Measurements from ENCODE around the gene NCAM1. TPM values are rescaled to one million over a fixed set of nuclear protein-coding genes. Genes with fewer than 3 reads are reported as not detected.

The NCAM1 gene
- total RNA-seq, 1 experiment from 2014 or later: 5.9 TPM

GRCh38 chr11:113197446-113197845 lies 236.2 kb downstream of the NCAM1 start:
- Mint-ChIP-seq H3K4me3 (no peak overlapping the region), H3K27me3 (ENCODE audit: low read depth) (no peaks in the 10 kb centered on the region; the same call in 1 of the 2 replicates), H3K36me3 (no peaks in the 10 kb centered on the region), H3K4me1 (peaks cover 5% of the 10 kb centered on the region), H3K9me3 (no peaks in the 10 kb centered on the region), H3K27ac (no peak overlapping the region)
- DNase-seq (ENCODE audit: low spot score): no peak
- TF ChIP-seq NFYB (CRISPR knock-in tag; conservative IDR thresholded peaks at IDR 0.05; ENCODE audit: low read depth) (no peak), CBFB (CRISPR knock-in tag; IDR thresholded peaks at IDR 0.05; ENCODE audit: low read depth) (no peak), TEAD4 (CRISPR knock-in tag; IDR thresholded peaks at IDR 0.05) (no peak), ZNF396 (CRISPR knock-in tag; IDR thresholded peaks at IDR 0.05; ENCODE audit: borderline replicate concordance) (no peak), NR3C1 (CRISPR knock-in tag; conservative IDR thresholded peaks at IDR 0.05; ENCODE audit: low read depth) (no peak), RELA (CRISPR knock-in tag; IDR thresholded peaks at IDR 0.05; ENCODE audit: borderline replicate concordance) (no peak), ZNF423 (CRISPR knock-in tag; IDR thresholded peaks at IDR 0.05) (no peak), ZMAT4 (CRISPR knock-in tag; IDR thresholded peaks at IDR 0.05) (no peak), NFE2L1 (CRISPR knock-in tag; IDR thresholded peaks at IDR 0.05) (no peak), MYBL2 (CRISPR knock-in tag; IDR thresholded peaks at IDR 0.05) (no peak), CREB1 (CRISPR knock-in tag; IDR thresholded peaks at IDR 0.05) (no peak), FOXJ3 (CRISPR knock-in tag; IDR thresholded peaks at IDR 0.05; ENCODE audit: borderline replicate concordance) (no peak), OVOL2 (CRISPR knock-in tag; IDR thresholded peaks at IDR 0.05; ENCODE audit: borderline replicate concordance) (no peak)
- TF ChIP-seq, protein P1, sequence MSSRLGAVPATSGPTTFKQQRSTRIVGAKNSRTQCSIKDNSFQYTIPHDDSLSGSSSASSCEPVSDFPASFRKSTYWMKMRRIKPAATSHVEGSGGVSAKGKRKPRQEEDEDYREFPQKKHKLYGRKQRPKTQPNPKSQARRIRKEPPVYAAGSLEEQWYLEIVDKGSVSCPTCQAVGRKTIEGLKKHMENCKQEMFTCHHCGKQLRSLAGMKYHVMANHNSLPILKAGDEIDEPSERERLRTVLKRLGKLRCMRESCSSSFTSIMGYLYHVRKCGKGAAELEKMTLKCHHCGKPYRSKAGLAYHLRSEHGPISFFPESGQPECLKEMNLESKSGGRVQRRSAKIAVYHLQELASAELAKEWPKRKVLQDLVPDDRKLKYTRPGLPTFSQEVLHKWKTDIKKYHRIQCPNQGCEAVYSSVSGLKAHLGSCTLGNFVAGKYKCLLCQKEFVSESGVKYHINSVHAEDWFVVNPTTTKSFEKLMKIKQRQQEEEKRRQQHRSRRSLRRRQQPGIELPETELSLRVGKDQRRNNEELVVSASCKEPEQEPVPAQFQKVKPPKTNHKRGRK (CRISPR knock-in tag; IDR thresholded peaks at IDR 0.05; ENCODE audit: borderline replicate concordance): no peak
- TF ChIP-seq, protein P2, sequence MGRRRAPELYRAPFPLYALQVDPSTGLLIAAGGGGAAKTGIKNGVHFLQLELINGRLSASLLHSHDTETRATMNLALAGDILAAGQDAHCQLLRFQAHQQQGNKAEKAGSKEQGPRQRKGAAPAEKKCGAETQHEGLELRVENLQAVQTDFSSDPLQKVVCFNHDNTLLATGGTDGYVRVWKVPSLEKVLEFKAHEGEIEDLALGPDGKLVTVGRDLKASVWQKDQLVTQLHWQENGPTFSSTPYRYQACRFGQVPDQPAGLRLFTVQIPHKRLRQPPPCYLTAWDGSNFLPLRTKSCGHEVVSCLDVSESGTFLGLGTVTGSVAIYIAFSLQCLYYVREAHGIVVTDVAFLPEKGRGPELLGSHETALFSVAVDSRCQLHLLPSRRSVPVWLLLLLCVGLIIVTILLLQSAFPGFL (CRISPR knock-in tag; IDR thresholded peaks at IDR 0.05; ENCODE audit: borderline replicate concordance): no peak
- TF ChIP-seq, protein P3, sequence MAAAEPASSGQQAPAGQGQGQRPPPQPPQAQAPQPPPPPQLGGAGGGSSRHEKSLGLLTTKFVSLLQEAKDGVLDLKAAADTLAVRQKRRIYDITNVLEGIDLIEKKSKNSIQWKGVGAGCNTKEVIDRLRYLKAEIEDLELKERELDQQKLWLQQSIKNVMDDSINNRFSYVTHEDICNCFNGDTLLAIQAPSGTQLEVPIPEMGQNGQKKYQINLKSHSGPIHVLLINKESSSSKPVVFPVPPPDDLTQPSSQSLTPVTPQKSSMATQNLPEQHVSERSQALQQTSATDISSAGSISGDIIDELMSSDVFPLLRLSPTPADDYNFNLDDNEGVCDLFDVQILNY (CRISPR knock-in tag; IDR thresholded peaks at IDR 0.05): no peak
- ChIA-PET CTCF (no interaction called here), POLR2A (no interaction called here)
- ATAC-seq: no peak

DNA sequence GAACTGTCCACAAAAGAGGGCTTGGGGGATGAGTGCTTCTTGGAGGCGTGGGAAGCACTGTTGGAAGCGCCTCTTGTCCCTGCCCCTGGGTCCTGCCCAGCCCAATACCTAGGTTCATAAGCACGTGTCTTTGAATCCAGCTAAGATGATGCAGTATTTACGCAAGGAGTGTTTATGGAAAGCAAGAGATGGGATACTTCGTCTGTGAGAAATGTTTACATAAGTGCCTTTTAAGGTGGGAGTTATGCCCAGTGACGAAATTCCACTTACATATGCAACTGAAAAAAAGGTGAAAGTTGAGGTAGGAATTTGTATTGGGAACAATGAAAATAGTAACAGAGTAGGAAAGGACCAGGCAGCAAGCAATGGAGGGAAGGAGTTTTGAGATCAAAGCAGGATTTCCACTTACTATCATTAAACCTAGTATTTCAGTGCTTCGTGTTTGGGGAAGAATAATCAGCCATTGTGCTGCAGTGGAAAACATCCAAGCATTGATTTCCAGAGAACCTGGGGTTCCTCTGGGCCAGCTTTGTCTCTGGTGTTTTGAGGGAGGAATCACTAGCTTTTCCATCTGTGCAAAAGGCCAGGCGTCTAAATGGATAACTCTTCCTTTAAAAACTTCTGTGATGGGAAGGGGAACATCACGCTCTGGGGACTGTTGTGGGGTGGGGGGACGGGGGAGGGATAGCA lies 237.9 kb downstream of the NCAM1 start:
- no peak overlapping the region for H3K4me3 Mint-ChIP-seq
- TF ChIP-seq IRF2 (CRISPR knock-in tag; IDR thresholded peaks at IDR 0.05; ENCODE audit: borderline replicate concordance, low read depth) (no peak), MLX (CRISPR knock-in tag; IDR thresholded peaks at IDR 0.05) (no peak), EMX1 (CRISPR knock-in tag; IDR thresholded peaks at IDR 0.05) (no peak), ZBTB21 (CRISPR knock-in tag; IDR thresholded peaks at IDR 0.05; ENCODE audit: borderline replicate concordance) (no peak), IRF1 (CRISPR knock-in tag; IDR thresholded peaks at IDR 0.05) (no peak), ZSCAN18 (CRISPR knock-in tag; IDR thresholded peaks at IDR 0.05) (no peak), MXD4 (CRISPR knock-in tag; IDR thresholded peaks at IDR 0.05; ENCODE audit: borderline replicate concordance) (no peak)
- TF ChIP-seq, protein P1 (CRISPR knock-in tag; IDR thresholded peaks at IDR 0.05; ENCODE audit: borderline replicate concordance): no peak
- TF ChIP-seq, protein P4, sequence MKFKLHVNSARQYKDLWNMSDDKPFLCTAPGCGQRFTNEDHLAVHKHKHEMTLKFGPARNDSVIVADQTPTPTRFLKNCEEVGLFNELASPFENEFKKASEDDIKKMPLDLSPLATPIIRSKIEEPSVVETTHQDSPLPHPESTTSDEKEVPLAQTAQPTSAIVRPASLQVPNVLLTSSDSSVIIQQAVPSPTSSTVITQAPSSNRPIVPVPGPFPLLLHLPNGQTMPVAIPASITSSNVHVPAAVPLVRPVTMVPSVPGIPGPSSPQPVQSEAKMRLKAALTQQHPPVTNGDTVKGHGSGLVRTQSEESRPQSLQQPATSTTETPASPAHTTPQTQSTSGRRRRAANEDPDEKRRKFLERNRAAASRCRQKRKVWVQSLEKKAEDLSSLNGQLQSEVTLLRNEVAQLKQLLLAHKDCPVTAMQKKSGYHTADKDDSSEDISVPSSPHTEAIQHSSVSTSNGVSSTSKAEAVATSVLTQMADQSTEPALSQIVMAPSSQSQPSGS (CRISPR knock-in tag; IDR thresholded peaks at IDR 0.05; ENCODE audit: borderline replicate concordance, low read depth): no peak

More for the DNA sequence above, 237.9 kb downstream of the NCAM1 start:
- Mint-ChIP-seq H3K27me3 (ENCODE audit: low read depth) (no peaks in the 10 kb centered on the region; the same call in 1 of the 2 replicates), H3K36me3 (no peaks in the 10 kb centered on the region), H3K4me1 (0 out of 2 replicates have a peak, but pooled peaks cover 2% of the 10 kb centered on the region), H3K27ac (no peak overlapping the region), H3K9me3 (no peaks in the 10 kb centered on the region)
- ATAC-seq (no peak), DNase-seq (ENCODE audit: low spot score) (no peak)
- POLR2A ChIA-PET: no interaction called here
- CTCF ChIA-PET: interaction anchor here (1.1 kb wide), 1 partner anchor 76 kb away, joined by 3 read pairs; no protein-coding TSS in a partner anchor
